Hippocampal formation (tissue), 2 donors: ENCODE data around the gene TBX10.
A peak's percentile ranks its signal among the peaks of the same experiment; 100 is the strongest.
"Not testable (repeated sequence)": the region's sequence is repeated elsewhere in the genome, so short reads cannot be mapped to it uniquely, and the experiment has no call there.

Source experiments
- DNase-seq, 2 donors: peaks; one replicate each; lab custom pipeline; 2025; lab: John Stamatoyannopoulos, UW

Gene TBX10

GRCh38 chr11:67615728-67616430 is 23.7 kb downstream of the TBX10 start:
- DNase-seq, result no peak

DNA sequence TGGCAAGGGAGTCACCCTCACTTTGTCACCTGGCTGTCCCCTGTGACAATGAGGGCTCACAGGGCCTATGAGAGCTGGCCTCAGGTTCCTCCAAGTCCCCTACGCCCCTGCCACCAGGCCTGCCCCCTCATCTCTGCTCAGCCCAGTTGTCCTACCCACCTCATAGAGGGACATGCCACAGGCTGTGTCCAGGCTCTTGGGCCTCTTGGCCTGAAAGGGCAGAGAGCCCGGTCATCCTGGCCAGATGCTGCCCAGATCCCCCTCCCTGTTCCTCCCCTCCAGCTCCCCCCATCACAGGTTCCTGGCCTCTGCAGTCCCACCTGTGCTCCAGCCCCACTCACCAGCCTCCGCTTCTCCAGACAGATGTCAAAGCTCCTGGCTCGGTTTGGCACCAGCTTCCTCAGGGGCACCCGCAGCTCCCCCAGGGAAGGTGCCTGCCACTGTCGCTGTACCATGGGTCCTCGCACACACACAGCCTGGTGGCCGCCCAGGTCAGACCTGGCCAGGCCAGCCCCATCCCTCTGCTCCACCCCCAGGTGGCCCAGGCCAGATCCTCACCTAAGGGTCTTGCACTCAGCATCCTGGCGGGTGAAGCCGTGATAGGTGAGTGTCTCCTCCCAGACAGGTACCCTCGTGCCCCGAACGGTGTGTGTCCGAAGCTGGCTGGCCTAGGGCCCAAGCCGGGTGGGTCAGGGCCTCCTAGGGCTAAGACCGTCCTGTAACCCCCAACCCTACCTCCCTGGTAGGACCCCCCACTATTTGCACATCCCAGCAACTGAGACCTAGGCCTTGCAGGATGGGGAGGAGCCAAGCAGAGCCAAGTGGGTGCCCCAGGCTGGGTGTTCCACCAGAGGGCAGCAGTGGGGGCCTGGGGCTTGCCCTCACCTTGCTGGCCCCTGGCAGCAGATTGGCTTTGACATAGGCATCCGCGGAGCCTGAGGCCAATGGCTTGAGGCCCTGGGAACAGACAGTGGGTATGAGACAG is 24.5 kb downstream of the TBX10 start:
- no peak for DNase-seq

- no peak for DNase-seq
Observed at GRCh38 chr11:67613960-67614715, 25.4 kb downstream of the TBX10 start.

GRCh38 chr11:67613313-67613959 is 26.1 kb downstream of the TBX10 start:
- DNase-seq, result no peak

DNA sequence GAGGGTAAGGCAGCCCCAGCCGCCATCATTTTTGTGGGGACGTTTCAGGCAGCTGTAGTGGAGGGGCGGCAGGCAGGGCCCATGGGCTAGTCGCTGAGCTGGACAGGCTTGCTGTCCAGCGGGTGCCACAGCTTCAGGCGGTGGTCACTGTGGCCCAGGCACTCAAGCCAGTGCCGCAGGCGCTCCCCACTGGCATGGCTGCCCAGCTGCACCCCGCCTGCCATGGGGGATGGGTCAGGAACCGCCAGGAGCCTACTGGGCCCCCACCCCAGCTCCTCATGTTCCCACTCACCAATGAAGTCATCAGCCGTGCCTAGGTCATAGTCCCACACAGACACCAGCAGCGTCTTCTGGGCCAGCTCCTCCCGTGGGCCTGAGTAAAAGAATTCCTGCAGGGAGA is 26.8 kb downstream of the TBX10 start:
- no peak for DNase-seq

GRCh38 chr11:67611704-67612587 is 27.6 kb downstream of the TBX10 start:
- DNase-seq, result no peak

DNA sequence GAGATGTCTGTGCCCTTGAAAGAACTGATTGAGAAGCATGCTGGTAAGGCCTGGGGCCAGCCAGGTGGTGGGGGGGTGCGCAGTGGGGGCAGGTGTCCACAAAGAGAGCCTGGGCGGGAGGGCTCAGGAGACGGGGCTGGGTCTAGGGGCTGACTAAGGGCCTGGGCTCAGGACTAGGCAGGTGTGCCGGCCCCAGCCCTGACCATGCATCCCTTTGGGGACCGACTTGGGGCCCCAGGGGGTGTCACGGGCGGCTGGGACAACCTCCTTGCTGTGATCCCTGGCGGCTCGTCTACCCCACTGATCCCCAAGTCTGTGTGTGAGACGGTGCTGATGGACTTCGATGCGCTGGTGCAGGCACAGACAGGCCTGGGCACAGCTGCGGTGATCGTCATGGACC is 28.4 kb downstream of the TBX10 start:
- no peak for DNase-seq

DNA sequence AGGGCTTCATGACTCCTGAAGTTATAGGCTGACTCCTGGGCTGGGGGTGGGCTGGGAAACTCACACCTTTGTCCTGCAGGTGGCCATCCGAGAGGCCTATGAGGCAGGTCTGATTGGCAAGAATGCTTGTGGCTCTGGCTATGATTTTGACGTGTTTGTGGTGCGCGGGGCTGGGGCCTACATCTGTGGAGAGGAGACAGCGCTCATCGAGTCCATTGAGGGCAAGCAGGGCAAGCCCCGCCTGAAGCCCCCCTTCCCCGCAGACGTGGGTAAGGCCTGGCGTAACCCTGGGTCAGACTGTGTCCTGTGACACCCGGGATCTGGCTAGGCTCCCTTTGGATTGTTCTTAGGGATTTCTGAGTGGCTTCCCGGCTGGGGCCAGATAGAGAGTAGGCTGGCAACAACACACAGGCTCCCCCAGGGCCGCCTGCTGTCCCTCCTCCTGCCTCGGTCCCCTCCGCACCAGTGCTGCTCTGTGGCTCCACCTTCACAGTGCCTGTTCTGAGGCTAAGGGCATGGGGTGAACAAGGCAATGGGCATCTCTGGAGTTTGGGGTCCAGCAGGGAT is 29.2 kb downstream of the TBX10 start:
- DNase-seq, result no peak

DNA sequence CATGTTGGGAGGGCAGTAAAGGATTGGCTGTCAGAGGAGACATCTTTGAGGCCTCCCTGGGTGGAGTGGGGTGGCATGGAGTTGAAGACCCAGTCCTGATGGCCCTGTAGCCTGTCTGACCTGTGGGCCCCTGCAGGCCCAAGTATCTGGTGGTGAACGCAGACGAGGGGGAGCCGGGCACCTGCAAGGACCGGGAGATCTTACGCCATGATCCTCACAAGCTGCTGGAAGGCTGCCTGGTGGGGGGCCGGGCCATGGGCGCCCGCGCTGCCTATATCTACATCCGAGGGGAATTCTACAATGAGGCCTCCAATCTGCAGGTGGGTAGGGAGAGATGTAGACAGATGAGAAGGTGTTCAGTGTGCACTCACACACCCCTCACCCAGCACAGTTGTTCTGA is 30.2 kb downstream of the TBX10 start:
- DNase-seq, result no peak

DNA sequence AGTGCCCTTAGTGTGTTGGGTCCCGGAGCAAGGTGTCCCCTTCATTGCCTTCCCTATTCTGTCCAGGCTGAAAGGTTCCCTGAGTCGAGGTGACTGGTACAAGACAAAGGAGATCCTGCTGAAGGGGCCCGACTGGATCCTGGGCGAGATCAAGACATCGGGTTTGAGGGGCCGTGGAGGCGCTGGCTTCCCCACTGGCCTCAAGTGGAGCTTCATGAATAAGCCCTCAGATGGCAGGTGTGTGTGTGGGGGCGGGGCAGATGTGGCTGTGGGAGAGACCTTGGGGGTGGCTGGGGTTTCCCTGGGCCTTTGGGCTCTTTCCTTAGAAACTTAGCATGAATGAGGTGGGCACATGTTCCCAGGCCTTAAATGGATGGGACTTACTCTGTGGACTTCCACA is 31.1 kb downstream of the TBX10 start:
- no peak for DNase-seq

- no peak for DNase-seq
Observed at GRCh38 chr11:67607507-67607906, 32.1 kb downstream of the TBX10 start.

DNA sequence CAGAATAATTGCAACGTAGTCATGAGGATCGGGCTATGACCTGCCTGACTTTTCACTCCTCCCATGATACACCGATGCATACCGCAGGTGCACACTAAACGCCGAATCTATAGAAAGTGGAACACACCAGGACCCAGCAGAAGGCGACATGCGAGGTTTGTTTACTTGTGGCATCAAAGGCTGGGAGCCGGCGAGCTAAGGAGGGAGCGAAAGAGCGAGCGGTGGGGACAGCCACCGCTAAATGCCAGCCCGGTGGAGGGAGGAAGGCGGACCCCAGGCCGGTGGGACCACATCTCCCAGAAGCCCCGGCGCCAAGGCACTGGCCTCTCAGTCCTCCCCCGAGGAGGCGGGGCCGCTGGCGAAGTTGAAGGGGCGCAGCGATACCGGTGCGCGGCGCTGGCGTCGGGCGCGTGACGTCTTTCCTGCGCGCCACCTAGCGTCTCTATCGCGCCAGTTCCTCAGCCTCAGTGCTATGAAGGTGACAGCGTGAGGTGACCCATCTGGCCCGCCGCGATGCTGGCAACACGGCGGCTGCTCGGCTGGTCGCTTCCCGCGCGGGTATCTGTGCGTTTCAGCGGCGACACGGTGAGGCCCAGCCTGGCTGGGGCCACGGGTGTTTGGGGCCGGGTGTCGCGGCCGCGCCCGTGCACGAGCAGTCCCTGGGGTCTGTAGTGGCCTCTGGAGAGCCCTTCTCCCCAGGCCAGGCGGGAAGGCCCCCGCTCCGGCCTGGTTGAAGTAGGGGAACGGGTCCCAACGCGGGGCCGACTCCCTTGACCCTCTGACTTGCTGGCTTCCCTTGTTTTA is 32.9 kb downstream of the TBX10 start, which contains the start of gene NDUFV1:
Gene NDUFV1 (plus strand): TSS at position 445 of the 804 bp plus-strand sequence. CDS start 69 bp downstream, at position 514.
- DNase-seq, result peak; percentile 92 to 94

DNA sequence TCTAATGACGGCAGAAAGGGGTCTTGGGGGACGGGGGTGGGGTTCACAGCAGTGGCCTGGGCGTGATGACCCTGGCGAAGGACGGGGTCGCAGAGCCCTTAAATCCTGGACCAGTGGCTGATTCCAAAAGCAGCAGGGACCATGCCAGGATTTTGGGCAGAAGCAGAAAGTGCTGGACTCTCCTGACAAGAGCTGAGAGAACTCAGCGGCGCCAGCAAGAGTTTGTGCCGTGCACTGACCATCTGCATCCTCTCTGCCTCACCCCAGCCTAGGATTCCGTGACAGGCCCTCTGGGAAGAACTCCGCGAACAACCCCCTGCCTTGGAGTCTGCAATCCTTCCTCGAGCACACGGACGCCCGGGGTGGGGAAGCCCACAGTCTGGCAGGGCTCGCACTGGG is 33.5 kb downstream of the TBX10 start:
- no peak for DNase-seq

DNA sequence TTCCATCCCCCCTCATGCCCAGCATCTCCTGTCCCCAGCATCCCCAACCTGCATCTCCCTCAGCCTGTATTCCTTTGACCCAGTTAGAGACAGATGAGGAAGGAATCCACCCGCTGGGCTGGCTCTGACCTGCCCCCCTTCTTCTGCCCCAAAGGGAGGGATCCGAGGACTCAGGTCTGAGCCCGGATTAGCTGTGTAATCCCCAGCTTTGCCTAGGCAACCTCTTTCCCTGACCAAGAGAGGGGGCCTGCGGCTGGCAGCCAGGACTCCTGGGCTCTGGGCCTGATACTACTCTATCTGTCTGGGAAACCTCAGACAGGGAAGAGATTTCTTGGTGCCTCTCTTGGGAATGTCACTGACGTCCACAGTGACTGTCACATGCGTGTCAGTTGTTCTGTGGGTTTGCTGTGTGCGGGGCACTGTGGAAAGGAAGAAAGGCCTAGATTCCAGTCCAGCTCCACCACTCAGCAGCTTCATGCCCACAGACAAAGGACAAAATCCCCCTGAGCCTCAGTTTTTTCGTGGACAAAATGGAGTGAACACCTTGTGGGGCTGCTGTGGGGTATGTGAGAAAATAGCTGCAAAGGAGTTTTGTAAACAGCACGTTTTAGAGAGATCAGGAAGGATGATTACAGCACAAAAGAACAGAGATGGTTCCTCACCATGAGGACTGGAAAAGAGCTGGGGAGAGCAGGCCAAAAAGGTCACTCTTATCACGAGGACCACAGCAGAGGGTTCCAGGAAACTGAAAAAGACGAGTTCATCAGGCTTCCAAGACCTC is 34.1 kb downstream of the TBX10 start:
- DNase-seq, result no peak

DNA sequence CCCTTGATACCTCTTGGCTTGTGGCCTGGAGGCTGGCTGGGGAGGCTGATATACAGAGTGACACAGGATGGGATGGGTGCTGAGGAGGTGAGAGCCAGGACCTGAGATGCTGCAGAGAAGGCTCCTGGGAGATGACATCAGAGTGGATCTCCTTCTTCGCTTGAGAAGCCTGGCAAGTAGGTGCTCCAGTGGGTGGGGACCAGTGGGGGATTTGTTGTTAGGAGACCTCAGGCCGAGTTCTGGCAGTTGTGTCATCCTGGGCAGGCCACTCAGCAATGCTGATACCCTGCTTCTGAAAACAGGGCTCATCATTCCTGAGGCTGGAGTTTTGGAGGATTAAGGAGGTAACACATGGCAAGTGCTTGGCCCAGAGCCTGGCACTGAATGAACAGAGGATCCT is 34.7 kb downstream of the TBX10 start:
- DNase-seq, result no peak

DNA sequence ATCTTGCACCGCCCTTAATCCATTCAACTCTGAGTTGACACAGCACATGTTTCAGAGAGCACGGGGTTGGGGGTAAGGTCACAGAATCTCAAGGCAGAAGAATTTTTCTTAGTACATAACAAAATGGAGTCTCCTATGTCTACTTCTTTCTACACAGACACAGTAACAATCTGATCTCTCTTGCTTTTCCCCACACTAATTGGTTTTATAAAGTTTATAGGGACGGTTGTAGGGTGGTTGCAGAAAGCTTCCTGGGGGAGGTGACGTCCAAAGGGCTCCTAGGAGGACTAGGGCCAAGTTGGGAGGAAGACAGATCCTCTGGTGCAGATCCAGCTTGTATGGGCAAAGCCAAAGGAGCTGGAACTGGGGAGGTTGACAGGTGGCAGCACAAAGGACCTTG is 35.4 kb downstream of the TBX10 start:
- not testable (repeated sequence) for DNase-seq

DNA sequence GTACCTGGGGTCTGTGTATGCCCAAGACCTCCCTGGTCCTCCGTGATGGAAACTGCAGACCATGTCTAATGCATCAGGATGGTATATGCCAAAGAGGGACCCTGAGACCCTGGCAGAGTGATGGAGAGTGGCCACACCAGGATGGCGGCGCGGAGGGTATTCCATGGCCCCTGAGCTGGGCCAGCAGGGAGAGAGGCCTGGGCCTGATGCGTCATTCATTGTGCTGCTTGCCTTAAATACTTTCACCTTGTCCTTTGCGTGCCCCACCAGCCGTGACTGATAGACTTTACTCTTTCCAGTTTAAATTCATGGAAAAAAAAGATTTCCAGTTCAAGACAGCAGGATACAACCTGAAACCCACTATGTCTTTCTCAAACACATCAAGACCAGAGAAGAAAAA is 38.5 kb downstream of the TBX10 start:
- no peak for DNase-seq

DNA sequence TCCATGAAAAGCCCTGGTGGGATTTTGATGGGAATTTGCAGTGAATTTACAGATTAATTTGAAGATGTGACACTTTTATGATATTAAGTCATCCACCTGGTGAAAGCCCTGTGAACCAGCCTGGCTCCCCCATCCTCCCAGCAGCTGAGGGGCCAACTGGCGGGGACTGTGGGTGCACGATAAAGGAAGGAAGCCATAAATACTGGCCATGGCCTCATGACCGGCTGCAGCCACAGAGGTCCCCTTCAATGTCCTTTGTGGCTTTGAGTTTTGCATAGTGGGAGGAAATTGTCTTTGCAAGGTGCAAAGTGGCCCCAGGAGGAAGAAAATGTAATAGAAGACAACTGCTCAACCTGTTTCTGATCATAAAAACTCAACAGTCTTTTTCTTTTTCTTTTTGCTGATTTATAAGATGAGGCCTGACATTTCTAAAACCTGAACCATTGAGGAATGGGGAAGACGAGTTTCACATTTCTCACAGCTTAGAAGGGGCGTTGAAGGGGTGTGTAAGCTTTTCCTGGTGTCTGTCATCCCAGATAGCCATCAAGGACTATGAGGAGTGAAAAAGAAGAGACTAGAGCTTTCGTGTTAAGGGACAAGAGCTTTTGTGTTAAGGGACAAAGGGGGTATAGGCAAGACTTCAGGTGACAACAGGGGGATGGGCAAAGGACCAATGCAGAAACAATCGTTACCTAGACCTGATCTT is 39.1 kb downstream of the TBX10 start:
- DNase-seq, result no peak
